ENCODE results near the gene RASA4B.

DNA sequence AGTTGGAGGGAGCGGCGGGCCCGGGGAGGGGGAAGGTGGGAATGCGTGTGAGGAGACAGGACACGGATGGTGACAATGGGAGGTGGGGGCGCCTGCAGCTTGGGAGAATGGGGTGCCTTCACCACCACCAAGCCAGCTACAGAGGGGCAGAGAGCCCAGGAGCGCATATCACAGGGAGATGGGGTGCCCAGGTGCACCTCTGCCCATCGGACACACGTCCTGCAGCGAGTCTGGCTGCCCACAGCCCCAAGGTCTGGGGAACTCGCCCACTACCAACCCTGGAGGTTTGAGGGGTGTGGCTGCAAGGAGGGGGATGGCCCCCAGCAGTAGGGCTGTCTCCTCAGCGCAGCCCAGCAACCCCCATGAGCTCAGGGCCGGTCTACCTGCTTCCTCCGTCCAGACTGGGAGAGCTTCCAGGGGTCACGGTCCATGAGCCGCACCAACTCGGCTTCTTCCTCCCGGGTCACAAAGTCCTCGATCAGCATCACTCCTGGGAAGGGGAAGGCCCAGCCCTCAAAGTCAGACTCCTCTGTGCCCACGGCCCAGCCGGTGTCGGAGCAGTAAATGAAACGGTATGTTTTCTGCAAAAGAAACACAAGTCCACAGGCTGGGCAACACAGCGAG is 58.2 kb downstream of the RASA4B start:
- TF ChIP-seq EZH2 (IDR thresholded peaks at IDR 0.05; ENCODE audit: insufficient read depth, poor library complexity, severe bottlenecking), result no peak
- TF ChIP-seq EZH2phosphoT487 (IDR thresholded peaks at IDR 0.05; ENCODE audit: insufficient read depth, low read depth), result no peak
